ENCODE data around the gene TBXAS1.
"Not testable (repeated sequence)": the region's sequence is repeated elsewhere in the genome, so short reads cannot be mapped to it uniquely, and the experiment has no call there.

TBXAS1 gene

DNA sequence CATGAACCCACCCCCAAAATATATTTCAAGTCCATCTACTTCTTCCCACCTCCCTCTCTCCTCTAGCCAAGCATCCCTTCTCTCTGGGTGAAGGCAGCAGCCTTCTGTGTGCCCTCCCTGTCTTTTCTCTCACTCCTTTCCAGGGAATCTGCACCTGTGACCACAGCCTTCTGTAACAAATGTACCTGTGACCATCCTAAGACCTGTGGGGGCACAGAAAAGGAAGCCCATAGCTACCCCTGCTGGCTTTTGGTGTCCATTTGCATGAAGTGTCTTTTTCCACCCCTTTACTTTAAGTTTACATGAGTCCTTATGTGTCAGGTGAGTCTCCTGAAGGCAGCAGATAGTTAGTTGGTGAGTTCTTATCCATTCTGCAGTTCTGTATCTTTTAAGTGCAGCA lies 2.0 kb upstream of the TBXAS1 start:
- no peak for DNase-seq (ENCODE audit: low spot score)

DNA sequence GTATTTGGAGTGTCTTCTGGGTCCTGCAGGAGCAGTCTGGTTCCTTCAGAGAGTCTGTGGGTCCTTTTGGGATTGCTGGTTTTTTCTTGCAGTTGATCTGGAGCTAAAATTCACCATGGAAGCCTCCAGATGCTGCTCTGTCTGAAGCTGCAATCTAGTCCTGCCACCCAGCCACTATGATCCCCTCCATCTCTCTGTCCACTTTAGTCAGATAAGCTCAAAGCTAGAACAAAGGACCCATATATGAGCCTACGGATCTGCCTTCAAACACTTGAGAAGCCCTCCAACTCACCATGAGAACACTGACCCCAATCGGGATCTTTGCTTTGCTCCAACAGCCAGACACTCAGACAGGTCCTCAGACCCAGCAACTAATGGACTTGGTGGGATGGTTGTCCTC lies 618 bp upstream of the TBXAS1 start:
- no peak for DNase-seq (ENCODE audit: low spot score)

DNA sequence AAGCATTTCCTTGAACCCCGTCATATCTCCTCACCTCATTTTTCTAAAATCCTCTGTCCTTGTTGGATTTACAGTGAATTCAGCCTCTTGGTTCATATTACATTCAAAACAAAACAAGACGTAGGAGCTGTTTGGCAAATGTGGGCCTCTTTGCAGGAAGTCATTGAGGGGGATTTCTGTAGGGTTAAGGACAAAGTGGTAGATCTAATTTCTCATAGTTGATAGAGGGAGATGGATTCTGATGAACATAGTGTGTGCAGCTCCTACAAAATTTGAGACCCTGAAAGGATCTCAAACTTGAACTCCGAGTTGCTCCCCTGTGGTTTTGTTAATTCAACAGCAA lies 682 bp downstream of the TBXAS1 start:
- no peak for DNase-seq (ENCODE audit: low spot score)

DNA sequence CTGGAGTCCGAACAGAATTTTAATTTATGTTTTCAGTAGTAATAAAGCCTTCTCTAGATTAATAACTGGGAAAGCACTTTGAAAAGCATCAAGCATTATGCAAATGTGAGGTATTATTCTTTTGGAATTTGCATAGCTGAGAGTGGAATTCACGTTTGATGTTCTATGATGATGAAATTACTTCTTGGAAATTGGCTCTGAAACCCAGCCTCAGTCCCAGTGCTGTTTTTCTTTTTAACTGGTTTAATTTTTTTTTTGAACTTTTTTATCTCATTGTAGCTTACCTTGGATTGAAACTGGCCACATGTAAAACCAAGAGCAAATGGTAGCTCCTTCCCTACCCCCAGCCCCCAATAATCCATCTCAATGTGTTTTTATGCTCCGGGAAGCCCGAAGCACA lies 1.2 kb downstream of the TBXAS1 start:
- no peak for DNase-seq (ENCODE audit: low spot score)

DNA sequence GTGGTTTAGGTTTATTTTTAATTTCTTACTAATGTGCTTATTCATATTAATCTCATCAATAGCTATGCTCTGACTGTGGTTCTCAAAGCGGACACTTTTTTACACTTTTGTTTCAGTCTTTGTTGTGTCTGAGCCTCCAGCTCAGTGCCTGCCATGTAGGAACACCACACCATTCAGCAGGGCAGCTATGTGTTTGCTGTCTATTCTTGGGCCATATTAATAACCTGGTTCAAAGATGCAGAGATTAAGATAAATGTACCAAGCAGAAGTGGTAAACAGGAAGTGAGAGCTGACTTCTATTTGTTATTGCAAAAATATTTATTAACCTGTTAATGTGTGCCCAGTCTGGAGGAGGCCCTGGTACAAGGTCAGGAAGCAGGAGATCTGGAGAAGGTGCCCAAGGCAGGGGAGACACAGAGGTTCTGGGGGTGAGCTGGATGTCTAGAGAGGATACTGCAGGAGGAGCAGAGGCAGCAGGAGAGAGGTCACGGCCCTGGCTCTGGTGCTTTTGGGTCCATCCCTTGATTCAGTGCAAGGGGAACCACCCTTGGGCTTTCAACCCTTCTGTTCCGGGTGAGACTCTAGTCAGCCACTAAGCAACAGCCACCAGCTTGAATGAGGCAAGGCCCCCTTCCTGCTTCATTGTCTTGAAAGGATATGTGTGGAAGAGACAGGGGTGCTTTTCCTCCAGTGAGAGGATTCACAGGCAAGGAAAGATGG lies 1.9 kb downstream of the TBXAS1 start:
- DNase-seq (ENCODE audit: low spot score) = no peak

DNA sequence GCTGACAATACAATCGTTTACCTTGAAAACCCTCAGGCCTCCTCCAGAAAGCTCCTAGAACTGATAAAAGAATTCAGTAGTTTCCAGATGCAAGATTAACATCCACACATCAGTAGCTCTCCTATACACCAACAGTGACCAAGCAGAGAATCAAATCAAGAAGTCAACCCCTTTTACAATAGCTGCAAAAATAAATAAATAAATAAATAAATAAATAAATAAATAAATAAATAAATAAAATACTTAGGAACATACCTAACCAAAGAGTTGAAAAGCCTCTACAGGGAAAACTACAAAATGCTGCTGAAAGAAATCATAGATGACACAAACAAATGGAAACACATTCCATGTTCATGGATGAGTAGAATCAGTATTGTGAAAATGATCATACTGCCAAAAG lies 6.8 kb downstream of the TBXAS1 start:
- not testable (repeated sequence) for DNase-seq (ENCODE audit: low spot score)

DNA sequence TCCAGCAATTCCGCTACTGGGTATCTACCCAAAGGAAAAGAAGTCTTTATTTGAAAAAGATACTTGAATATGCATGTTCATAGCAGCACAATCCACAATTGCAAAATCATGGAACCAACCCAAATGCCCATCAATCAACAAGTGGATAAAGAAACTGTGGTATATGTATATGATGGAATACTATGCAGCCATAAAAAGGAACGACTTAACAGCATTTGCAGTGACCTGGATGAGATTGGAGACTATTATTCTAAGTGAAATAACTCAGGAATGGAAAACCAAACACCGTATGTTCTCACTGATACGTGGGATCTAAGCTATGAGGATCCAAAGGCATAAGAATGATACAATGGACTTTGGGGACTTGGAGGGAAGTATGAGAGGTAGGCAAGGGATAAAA lies 8.2 kb downstream of the TBXAS1 start:
- not testable (repeated sequence) for DNase-seq (ENCODE audit: low spot score)

DNA sequence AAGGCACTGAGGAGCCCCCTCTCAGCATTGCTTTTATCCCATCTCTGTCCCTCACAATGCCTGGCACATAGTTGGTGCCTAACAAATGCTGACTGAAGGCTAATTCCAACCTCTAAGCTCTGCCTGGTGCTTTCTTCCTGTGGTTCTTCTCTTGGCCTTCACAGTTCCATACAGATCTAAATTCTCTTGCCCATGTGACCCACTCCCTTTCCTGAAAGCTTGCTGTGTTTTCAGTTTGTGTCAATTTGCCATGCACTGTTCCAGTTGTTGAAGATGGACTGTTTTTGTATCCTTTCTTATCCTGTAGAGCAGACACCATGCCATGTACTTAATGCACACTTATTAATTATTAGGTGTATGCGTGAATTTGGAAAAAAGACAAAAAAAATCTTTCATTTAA lies 9.2 kb downstream of the TBXAS1 start:
- no peak for DNase-seq (ENCODE audit: low spot score)

DNA sequence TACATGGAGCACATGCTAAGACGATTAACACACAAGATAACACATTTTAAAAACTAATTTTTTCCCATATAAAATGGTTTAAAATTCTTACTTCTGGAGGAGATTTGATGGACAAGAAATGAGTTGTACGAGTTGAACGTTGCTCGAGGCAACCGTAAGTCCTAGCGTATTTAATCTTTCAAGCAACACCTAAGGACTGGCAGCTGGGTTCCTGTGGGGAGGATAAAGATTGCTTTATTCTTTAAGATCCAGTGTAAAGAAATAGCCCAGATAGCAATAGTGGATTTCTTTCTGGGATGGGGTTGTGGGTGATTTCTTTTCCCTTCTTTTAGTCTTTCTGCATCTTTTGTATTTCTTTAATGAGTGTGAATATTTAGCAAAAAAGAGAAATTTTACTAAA lies 9.8 kb downstream of the TBXAS1 start:
- DNase-seq (ENCODE audit: low spot score) = no peak

DNA sequence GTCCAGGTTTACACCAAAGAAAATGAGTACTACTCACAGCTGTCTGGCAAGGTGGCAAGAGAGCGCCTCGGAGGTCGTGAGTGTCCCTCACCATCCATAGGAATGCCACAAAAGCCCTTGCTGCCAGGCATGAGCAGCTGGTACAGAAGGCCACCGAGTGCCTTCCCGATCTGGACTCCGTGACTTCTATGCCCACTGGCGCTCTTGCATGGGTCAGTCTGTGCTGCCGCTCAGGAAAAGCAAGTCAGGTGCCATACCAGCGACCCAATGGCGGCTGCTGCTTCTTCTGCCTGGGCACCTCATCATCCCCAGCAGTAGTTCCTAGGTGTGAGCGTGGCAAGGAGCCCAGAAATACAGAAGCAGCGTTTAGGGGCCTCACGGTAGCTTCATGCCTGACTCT lies 11.7 kb downstream of the TBXAS1 start:
- no peak for DNase-seq (ENCODE audit: low spot score)

DNA sequence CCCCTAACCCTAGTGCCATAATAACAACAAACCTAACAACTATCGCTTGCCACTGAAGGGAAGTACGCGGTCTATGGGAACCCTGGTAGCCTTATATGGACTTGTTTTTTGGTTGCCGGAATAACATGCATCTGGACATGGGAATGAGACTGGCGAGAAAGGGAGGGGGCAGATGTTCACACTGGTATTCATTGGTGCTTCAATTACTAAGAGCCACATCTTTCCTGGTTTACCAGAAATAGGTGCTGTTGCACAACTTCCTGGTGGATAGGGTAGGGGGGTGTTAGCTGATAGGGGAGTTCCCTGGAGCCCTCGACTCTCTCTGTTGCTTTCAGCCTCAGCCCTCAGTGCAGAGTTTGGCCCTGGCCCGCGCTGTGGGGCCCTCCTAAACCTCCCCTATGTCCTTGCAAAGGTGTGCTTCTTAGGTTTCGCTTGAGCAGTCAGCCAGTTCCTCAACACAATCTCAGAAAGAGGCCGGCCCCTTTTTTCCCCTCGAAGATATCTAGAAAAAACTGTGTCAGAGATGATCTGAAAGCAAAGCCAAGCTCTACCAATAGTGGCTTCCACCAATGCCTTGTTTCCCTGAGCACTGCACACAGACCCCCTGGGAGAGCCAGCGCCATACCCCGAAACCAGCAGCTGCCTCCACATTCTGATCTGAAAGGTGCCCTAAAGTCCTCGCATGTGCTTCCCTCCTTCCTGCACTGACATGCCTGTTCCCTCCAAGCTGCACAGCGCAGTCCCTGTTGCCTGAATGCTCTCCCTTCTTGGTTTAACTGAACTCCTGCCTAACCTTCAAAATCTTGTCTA lies 13.5 kb downstream of the TBXAS1 start:
- no peak for DNase-seq (ENCODE audit: low spot score)

DNA sequence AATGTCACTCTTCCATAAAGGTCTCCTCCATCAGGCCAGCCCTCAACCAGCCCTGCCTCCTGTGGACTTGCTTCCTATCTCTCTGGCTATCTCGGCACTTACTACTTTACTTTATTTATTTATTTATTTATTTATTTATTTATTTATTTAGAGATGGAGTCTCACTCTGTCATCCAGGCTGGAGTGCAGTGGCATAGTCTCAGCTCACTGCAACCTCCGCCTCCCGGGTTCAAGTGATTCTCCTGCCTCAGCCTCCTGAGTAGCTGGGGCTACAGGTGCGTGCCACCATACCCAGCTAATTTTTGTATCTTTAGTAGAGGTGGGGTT lies 14.1 kb downstream of the TBXAS1 start:
- DNase-seq (ENCODE audit: low spot score) = not testable (repeated sequence)

DNA sequence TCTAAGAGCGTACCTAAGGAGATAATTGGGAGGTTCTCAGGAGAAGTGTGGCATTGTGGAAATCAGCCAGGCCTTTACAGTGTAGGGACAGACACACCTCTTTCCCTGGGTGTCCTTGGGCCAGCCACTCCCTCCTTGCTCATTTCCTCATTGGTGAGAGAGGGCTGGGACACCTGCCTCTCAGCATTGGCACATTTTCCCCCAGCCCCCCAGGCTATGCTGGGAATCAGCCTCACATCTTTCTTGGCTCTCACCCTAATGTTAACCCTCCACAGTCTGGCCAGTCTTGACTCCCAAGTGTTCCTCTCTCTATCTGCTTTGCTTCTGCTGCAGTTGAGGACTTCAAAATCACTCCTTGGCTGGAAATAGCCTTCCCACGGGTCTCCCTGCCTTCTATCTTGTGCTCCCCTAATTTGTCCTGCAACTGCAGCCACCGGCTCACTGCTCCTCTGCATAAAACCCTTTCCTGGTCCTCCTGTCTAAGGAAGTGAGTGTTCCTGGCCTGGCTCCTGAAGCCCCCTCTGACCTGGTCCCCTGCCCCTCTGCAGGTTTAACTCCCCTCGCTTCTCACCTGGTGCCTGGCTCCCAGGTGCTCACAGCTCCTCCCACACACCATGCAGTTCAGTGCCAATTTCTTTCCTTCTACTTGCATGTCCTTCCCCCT lies 15.8 kb downstream of the TBXAS1 start:
- DNase-seq (ENCODE audit: low spot score) = peak; percentile 15

DNA sequence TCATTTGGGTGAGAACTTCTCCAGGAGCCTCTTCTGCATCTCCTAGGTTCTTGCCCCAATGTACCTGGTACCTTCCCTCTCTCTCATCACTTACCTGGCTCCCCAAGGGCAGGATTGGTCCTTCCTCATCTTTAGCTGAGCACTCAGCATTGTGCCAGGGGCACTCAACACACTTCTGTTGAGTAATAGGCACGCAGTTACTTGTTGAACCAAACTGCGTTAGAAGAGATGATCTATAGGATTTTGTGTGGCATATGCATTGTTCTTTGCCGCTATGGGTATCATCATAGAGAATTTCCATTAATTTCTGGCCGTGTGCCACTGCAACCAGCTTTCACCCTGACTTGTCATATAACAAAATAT lies 16.4 kb downstream of the TBXAS1 start:
- DNase-seq (ENCODE audit: low spot score) = no peak

DNA sequence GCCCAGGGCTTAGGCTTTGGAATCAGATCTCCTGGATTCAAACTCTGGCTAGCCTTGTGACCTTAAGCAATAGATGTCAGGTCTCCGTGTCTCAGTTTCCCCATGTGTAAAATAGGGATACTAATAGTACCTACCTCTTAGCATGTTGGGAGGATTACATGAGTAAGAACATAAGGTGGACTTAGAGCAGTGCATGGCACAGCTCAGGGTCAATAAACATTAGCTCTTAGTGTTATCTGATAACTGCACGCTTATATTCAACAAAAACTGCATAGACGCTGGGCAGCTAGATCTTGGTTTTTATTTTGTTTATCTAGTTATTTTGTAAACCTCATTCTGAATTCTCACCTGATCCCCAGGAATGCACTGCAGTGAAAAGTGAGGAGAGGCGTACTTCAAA lies 17.2 kb downstream of the TBXAS1 start:
- no peak for DNase-seq (ENCODE audit: low spot score)

DNA sequence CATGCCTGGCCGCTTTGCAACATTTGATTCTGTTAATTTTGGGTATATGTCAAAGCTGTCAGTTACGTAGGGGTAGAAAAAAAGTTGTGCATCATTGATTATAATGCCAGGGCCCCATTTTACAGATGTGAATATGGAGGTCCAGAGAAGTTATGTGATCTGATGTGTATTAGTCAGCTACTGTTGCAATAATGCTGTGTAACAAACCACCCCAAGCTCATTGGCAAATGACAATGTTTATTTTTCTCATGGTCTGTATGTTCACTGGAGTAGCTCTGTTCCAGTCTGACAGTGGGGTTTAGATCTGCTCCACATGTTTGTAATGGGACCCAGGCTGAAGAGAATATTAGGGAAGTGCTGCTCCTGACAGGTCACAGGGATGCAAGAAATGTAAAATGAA lies 19.2 kb downstream of the TBXAS1 start:
- DNase-seq (ENCODE audit: low spot score) = no peak

DNA sequence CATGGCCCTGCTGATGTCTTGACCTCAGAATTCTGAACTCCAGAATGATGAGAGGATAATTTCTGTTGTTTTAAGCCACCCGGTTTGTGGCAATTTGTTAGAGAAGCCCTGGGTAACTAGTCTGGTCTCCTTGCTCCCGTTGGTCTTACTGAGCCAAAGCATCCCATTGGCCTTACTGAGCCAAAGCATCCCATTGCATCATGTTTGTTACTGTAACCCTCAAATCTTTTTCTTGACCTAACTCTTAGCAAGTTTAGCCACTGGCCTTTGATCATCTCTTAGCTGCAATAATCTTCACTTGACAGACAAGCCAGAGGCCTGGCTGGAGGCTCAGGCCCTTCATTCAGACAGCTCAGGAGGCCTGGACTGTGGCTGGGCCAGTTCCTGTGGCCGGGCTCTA lies 21.8 kb downstream of the TBXAS1 start:
- no peak for DNase-seq (ENCODE audit: low spot score)

DNA sequence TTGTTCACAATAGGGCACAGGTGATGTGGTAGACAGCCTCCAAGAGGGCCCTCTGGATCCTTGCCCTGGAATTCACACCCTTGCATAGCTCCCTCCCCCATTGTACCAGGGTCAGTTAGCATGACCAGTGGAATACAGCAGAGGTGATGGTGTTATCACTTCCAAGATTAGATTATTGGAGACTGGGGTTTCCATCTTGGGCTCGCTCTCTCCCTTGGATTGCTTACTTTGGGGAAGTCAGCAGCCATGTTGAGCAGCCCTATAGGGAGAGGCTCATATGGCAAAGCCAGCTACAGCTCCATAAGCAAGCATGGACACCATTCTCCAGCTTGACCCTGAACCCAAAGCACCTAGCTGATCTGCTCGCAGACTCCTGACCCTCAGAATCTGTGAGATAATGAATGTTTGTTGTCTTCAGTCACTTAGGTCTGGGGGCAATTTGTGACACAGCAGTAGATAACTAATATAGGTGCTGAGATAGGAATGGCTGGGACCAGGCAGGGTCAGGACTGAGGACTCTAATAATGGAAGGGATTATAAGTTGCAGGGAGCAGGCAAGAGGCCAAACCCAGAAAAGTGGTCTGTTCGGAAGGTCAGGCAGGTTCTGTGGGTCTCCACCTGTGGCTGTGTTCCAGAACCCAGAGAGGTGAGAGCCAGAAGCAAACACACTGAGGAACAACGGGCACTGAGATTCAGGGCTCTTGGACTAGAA lies 22.9 kb downstream of the TBXAS1 start:
- DNase-seq (ENCODE audit: low spot score) = no peak

DNA sequence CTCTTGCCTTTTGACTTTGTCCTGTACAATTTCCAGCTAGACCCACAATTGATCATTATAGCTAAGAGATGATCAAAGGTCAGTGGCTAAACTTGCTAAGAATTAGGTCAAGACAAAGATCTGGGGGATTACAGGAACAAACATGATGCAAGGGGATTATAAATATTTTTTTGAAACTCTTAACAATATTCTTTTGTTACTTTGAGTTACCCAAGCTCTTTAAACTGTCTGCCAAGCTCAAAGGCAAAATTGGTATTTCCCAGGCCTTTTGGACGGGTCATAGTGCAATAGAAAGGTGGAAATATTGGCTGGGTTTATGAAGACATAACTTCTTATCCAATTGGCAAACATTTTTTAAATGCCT lies 23.4 kb downstream of the TBXAS1 start:
- no peak for DNase-seq (ENCODE audit: low spot score)

DNA sequence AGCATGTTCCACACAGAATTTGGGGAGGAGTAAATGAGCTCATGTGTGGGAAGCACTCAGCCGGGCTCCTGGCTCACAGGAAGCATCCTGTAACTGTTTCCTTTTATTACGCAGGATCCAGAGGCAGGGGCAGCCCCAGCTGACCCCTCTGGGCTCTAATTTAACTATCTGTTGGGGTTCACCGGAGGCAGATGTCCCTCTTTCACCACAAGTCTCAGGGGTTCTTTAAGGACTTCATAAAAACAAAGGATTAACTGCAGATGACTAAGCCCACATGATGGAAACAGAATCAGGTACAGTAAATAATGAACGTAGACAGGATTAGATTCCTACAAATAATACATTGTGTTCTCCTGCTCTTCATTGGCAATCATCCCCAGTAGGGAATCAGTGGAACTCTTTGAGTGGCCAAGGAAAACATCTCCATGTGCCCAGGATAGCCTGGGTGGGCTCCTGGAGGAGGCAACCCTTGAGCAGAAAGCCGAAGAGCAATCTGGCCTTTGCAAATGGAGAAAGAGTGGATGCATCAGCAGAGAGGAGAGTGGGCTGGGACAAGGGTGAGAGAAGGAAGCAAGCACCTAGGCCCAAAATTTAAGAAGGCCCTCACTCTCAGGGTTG lies 24.6 kb downstream of the TBXAS1 start:
- no peak for DNase-seq (ENCODE audit: low spot score)

DNA sequence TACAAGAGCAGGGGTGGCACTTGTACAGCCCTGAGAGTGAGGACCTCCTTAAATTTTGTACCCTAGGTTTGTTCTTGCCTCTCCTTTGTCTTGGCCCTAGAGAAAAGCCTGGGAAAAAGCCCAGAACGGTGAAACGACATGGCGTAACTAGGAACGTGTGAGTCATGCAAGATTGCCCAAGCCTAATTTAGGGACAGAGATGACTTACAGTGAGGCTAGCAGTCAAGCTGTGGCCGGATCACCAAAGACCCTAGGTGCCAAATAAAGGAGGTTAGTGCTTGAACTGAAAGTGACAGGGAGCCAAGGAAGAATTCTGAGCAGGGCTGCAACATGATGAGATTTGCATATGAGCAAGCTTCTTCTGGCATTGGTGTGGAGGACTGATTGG lies 25.1 kb downstream of the TBXAS1 start:
- DNase-seq (ENCODE audit: low spot score) = no peak

DNA sequence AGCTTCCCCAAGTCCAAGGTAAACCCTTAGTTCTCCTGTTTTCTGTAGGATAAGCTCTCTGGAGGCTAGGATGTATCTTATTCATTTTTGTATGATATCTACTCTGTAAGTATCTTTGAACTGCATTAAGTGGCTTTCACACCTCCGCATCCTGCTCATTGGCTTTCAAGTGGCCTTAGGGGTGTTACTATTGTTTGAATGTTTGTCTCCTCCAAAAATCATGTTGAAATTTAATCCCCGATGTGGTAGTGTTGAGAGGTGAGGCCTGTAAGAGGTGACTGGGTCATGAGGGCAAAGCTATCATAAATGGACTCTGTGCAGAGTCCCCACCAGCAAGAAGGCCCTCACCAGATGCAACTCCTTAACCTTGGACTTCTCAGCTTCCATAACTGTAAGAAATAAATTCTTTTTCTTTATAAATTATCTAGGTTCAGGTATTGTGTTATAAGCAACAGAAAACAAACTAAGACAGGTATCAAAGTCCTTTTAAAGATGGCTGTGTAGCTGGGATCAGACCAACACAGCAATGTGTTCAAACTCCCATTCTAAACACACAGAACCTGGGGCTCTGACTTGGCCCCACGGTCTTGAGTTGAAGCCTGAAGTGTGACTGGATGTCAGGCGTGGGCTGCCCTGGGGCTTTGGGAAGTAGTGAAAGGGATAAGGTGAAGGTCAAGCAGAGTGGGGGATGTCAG lies 25.9 kb downstream of the TBXAS1 start:
- no peak for DNase-seq (ENCODE audit: low spot score)
